NCI-H345 (cell line): Measurements from ENCODE around the gene AGBL4.

Experiments used
- DNase-seq: peaks from one replicate; lab custom pipeline; 2025; lab: John Stamatoyannopoulos, UW

AGBL4 gene

GRCh38 chr1:49185450-49185980, 838.2 kb downstream of the AGBL4 start:
- DNase-seq, result no peak

GRCh38 chr1:49183489-49183888, 840.3 kb downstream of the AGBL4 start:
- DNase-seq, result no peak

DNA sequence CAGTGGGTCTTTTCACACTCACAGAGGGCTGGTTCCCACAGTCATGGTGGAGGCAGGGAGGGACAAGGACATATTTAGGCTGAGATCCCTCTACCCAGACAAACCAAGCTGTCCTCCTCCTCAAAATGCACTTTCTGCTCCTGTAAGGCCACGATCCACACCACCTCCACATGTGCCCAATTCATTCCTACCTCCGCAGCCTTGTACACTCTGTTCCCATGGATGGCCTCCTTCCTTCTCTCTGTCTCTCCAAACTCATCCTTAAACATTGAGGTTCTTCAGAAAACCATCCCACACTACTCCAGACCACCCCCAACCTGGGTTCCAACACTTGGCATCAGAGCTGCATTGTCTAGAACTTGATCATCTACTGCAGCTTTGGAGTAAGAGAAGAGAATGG, 842.7 kb downstream of the AGBL4 start:
- no peak for DNase-seq

GRCh38 chr1:49171941-49172593, 851.7 kb downstream of the AGBL4 start:
- DNase-seq, result no peak

DNA sequence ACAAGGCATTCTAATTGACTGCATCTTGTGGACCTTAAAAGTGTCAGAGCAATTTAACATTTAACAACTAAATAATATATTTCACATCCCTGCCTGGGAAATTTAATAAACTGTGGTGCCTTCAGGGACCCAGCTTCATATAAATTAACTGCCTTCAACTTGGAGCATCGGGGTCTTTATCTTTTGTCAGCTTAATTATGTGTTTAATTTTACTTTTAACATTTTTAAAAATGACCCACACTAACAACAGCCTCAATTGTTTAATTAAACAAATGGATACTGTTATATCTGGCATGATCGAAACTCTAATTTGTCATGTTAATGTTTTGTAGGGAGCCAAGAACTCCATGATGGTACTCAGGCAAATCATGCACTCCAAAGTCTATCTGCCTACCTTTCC, 857.7 kb downstream of the AGBL4 start:
- DNase-seq, result no peak

- DNase-seq, result no peak
Measured at GRCh38 chr1:49163031-49163430, 860.7 kb downstream of the AGBL4 start.

- no peak for DNase-seq
Measured at GRCh38 chr1:49160677-49161076, 863.1 kb downstream of the AGBL4 start.

GRCh38 chr1:49136738-49137251, 887.0 kb downstream of the AGBL4 start:
- DNase-seq, result no peak

- DNase-seq, result no peak
Measured at GRCh38 chr1:49125746-49126145, 898.0 kb downstream of the AGBL4 start.

- DNase-seq, result no peak
Measured at GRCh38 chr1:49111931-49112330, 911.8 kb downstream of the AGBL4 start.

- no peak for DNase-seq
Measured at GRCh38 chr1:49106445-49106844, 917.3 kb downstream of the AGBL4 start.

DNA sequence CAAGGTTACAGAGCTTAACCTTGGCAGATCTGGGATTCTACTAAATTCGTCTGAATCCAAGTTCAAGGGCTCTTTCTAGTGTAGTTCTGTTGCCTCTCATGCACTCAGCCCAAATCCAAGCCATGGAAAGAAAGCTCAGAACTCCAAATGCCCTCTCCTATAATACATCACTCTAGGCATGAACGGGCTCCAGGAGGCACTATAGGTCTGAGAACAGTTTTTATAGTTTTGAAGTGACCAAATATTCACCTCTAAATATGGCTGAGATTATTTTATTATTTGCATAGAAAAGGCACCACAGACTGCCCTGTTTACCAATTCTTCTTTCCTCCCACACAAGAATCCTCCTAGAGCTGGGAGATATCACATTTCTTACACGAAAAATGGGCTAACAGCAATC, 919.2 kb downstream of the AGBL4 start:
- no peak for DNase-seq

DNA sequence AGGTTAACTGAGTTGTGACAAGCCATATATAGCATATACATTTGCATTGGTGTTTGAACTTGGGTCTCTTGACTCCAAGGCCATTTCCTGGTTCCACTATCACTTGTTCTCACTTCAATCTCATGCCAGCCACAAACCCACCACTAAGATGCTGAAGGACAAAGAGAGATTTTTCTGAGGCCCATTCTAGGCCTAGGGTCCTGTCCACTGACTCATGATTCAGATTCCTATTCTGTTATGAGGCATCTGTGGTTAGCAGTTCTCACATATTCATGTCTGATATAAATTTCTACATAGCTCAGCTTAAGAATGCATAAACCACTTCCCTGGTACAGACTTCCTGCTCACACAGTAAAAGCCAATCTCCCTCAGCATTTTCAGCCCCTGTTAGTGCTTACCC, 921.0 kb downstream of the AGBL4 start:
- no peak for DNase-seq

DNA sequence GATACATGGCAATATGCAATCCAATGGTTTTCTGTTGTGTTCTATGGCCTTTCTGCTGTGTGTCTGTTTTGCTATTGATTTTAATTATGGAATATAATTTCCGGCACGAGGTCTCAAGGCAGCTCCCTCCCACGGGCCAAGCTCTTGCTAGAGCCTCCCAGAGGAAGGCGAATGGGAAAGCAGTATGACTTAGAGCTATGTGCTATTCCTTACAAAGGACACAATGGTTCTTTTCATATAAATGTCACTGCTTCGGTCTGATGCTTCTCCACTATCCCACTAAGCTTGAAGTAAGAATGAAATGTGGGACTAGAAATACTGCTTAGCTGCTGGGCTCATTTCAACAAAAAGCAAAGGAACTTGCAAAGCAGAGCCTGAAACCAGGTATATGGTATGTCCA, 924.9 kb downstream of the AGBL4 start:
- no peak for DNase-seq

- DNase-seq, result no peak
Measured at GRCh38 chr1:49086327-49086726, 937.4 kb downstream of the AGBL4 start.

- no peak for DNase-seq
Measured at GRCh38 chr1:49085079-49085478, 938.7 kb downstream of the AGBL4 start.

DNA sequence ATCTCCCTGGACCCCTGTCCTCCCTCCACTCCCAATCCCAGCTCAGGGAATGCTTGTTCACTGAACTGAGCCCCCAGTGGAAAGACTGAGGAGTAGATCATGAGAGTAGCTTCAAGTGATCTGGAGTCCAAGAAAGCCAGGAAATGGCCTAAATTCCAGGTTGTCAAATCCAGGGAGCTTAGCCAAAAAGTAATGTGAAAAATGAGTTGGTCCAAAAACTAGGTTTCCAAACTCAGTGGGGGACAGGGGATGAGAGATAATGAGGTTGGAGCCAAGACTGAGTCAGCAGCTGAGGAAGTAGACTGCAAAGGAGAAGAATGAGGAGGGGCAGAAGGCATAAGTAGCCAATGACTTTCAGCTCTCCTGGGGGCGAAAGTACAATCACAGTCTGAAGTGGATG, 963.0 kb downstream of the AGBL4 start:
- DNase-seq, result no peak

DNA sequence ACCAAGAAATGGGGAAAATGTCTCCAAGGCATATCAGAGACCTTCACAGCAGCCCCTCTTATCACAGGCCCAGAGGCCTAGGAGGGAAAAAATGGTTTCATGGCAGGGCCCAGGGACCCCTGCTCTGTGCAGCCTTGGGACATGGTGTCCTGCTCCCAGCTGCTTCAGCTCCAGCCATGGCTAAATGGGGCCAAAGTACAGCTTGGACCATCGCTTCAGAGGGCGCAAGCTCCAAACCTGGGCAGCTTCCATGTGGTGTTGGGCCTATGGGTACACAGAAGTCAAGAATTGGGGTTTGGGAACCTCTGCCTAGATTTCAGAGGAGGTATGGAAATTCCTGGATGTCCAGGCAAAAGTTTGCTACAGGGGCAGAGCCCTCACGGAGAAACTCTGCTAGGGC, 964.7 kb downstream of the AGBL4 start:
- no peak for DNase-seq

GRCh38 chr1:49052102-49052501, 971.7 kb downstream of the AGBL4 start:
- peak; percentile 82 for DNase-seq

DNA sequence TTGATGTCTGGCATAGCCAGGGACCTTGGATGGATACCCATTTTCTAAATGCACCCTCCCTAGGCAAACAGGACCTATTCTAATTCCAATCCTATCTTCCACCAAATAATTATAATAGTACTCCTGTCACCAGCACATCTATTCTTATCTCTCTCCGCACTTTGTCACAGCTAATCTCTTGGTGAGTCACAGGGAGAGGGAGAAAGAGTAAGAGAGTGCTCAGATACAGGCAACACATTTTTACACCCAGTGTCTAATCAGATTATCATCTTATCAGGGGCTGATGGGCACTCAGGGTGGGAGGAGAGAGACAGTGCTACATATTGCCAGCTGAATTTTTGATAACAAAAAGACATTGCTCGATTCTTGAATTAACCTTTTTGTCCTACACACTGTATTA, 972.1 kb downstream of the AGBL4 start:
- no peak for DNase-seq

DNA sequence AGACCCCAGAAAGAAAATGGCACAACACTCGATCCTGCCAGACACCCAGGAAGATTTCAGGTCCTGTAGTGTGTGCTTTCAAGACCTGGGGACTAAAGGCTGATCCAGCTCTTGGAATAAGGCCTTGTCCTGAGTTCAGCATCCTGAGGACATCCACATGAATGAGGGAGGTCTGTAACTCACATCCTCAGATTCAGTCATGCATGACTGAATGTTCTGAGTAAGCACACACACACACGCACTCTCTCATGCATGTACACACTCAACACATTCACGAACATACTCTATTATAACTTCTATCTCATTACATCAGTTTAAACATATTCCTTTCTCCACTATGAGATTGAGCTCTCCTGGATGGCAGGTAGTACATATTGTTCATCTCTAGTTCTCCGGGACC, 973.7 kb downstream of the AGBL4 start:
- DNase-seq, result peak; percentile 24

GRCh38 chr1:49048188-49048587, 975.6 kb downstream of the AGBL4 start:
- no peak for DNase-seq

DNA sequence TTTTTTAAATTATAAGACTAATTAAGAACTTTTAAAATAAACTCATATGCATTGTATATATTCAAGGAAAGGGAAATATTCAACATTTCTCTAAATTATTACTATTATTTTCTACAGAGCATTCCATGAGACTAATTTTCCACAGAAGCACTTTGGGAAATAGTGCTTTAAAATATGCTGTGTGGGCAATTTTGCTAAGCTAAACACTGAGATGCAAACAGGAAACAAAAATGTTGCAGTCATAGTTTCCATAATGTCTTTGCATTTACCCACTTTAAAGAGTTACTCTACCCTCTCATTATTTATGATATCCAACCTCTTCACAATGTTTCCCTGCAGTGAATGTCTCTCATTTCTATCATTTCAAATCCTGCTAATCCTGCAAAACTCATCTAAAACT, 977.4 kb downstream of the AGBL4 start:
- DNase-seq, result no peak

DNA sequence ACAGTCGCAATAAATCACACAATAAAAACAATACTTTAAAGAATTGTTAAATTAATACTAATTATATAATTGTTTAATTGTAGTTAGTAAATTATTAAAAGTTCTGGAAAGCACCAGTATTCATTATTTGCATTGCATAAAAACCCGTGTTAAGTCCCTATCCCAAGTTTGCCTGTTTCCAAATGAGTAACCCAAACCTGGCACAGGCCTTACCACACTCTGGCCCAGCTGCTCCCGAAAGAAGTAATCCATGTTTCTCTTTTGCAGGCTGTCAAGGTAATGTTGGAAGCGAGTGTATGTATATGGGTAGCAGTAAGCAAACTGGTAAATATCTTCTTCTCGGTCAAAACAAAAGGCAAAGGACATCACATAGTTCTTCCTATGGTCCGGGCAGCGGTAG, 978.4 kb downstream of the AGBL4 start:
- no peak for DNase-seq
